Panc1 (cell line): Measurements from ENCODE around the gene MTHFSD. TPM values are rescaled to one million over a fixed set of nuclear protein-coding genes. Genes with fewer than 3 reads are reported as not detected.

Experiments used
- ATAC-seq: fragments of 200-7000 bp; cut with Tn5 transposase; 2 replicates; pipeline ENCODE4 v1.9.1; 2020; ENCODE audit warnings: mild to moderate bottlenecking, moderate library complexity
- BruUV-seq: library from RNA; stranded (reverse); fragments of 400-500 nt; replicated peaks from 2 replicates; lab custom pipeline; 2021; lab: Mats Ljungman, UMichigan
- CTCF ChIA-PET: fragments of 300-600 bp; sonication (Branson Sonifier 250); formaldehyde crosslinking; loops from one replicate; lab custom pipeline; 2022; ENCODE audit warnings: antibody characterized with exemption; lab: Charles Lee
- POLR2A ChIA-PET: fragments of 300-600 bp; sonication (Branson Sonifier 250); formaldehyde crosslinking; loops from one replicate; lab custom pipeline; 2022; ENCODE audit warnings: antibody characterized with exemption; lab: Charles Lee
- DNase-seq: peaks from one replicate; pipeline ENCODE4 v3.0.0-alpha.2; 2010; ENCODE audit warnings: low read depth, low spot score
- H3K27ac ChIP-seq: 2 replicates; pipeline ENCODE4 v1.5.1; 2011; ENCODE audit warnings: mild to moderate bottlenecking, low read length, inconsistent platforms
- H3K27me3 ChIP-seq: fragments of 200-500 bp; sonication (Bioruptor generic); 2 replicates; pipeline ENCODE4 v1.6.0; 2014; ENCODE audit warnings: low read length, inconsistent platforms; ENCODE audit not compliant: control insufficient read depth, insufficient read depth
- H3K36me3 ChIP-seq: fragments of 200-500 bp; sonication (Bioruptor generic); 2 replicates; pipeline ENCODE4 v1.5.1; 2014; ENCODE audit warnings: inconsistent platforms, mild to moderate bottlenecking, low read length, moderate library complexity; ENCODE audit not compliant: control insufficient read depth, insufficient read depth
- H3K4me1 ChIP-seq: 2 replicates; pipeline ENCODE4 v1.5.1; 2011; ENCODE audit warnings: inconsistent platforms, mild to moderate bottlenecking, low read length, moderate library complexity; ENCODE audit not compliant: control insufficient read depth, insufficient read depth
- H3K4me3 ChIP-seq, 2 experiments: 2 replicates each; pipeline ENCODE4 v1.5.1; 2011 to 2012; ENCODE audit warnings: low read depth in 2 of 2, low read length in 2 of 2, mild to moderate bottlenecking in 2 of 2, inconsistent platforms in 1 of 2, moderate library complexity in 1 of 2
- H3K9me3 ChIP-seq: fragments of 200-500 bp; sonication (Bioruptor generic); 2 replicates; pipeline ENCODE4 v1.5.1; 2014; ENCODE audit warnings: low read depth, mild to moderate bottlenecking, inconsistent platforms, low read length, moderate library complexity; ENCODE audit not compliant: control insufficient read depth, insufficient read depth
- POLR2AphosphoS5 ChIP-seq: IDR thresholded peaks from 2 replicates; pipeline ENCODE4 v1.6.1; 2012; ENCODE audit warnings: mild to moderate bottlenecking, low read depth, low read length, moderate library complexity
- REST ChIP-seq, 2 experiments: IDR thresholded peaks; 2 replicates each; pipeline ENCODE4 v1.6.1; 2011 to 2012; ENCODE audit warnings: low read depth in 2 of 2, control low read depth in 1 of 2, low read length in 1 of 2, mild to moderate bottlenecking in 1 of 2, moderate library complexity in 1 of 2; ENCODE audit not compliant: insufficient read depth in 1 of 2
- SIN3A ChIP-seq: IDR thresholded peaks from 2 replicates; pipeline ENCODE4 v1.6.1; 2012; ENCODE audit warnings: low read depth, mild to moderate bottlenecking, low read length, moderate library complexity, borderline replicate concordance; ENCODE audit not compliant: insufficient read depth
- TCF7L2 ChIP-seq: IDR thresholded peaks from 2 replicates; pipeline ENCODE4 v1.6.1; 2011; ENCODE audit warnings: mild to moderate bottlenecking, low read depth, low read length, inconsistent platforms
- in situ Hi-C: cut with HindIII; loops from 2 replicates; pipeline ENCODE4 v1.10.0; 2016; ENCODE audit warnings: low sequenced_read_pairs, low pct_unique_long_range_greater_than_20kb
- intact Hi-C: fragments of 100-400 bp; cut with micrococcal nuclease; formaldehyde crosslinking; loops from one replicate; pipeline ENCODE4 v1.10.0; 2022; ENCODE audit not compliant: unreplicated experiment
- total RNA-seq: library from RNA; stranded (reverse); gene quantifications from one replicate; pipeline ENCODE4 v1.2.1, GENCODE V29; 2021; ENCODE audit not compliant: unreplicated experiment
- TF ChIP-seq, protein P1 (sequence below): fragments of 450-650 bp; IDR thresholded peaks from 2 replicates; pipeline ENCODE4 v1.5.1; 2017; ENCODE audit warnings: mild to moderate bottlenecking

MTHFSD gene
- total RNA-seq, 1 experiment from 2014 or later = 16.5 TPM

DNA sequence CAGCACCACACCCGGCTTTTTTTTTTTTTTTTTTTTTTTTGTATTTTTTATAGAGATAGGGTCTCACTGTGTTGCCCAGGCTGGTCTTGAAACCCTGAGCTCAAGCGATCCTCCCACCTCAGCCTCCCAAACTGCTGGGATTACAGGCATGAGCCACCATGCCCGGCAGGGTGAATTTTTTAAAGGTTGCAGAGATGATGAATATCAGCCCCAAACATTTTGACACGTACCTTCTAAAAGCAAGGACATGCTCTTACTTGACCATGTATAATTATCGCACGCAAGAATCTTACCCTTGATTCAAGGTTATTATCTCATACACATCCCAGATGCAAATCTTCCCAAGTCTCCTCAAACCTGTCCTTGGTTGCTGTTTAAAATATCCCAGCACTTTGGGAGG is 7.3 kb upstream of the MTHFSD start:
- CTCF ChIA-PET = no interaction called here

GRCh38 chr16:86559802-86560305 is 4.8 kb upstream of the MTHFSD start:
- TF ChIP-seq TCF7L2 (no peak), REST (IDR thresholded peaks at IDR 0.05; ENCODE audit: insufficient read depth in 1 of 2, low read depth in 2 of 2, low read length in 1 of 2) (no peak), SIN3A (no peak), POLR2AphosphoS5 (no peak)
- TF ChIP-seq, protein P1, sequence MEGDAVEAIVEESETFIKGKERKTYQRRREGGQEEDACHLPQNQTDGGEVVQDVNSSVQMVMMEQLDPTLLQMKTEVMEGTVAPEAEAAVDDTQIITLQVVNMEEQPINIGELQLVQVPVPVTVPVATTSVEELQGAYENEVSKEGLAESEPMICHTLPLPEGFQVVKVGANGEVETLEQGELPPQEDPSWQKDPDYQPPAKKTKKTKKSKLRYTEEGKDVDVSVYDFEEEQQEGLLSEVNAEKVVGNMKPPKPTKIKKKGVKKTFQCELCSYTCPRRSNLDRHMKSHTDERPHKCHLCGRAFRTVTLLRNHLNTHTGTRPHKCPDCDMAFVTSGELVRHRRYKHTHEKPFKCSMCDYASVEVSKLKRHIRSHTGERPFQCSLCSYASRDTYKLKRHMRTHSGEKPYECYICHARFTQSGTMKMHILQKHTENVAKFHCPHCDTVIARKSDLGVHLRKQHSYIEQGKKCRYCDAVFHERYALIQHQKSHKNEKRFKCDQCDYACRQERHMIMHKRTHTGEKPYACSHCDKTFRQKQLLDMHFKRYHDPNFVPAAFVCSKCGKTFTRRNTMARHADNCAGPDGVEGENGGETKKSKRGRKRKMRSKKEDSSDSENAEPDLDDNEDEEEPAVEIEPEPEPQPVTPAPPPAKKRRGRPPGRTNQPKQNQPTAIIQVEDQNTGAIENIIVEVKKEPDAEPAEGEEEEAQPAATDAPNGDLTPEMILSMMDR = no peak
- ATAC-seq (no peak), DNase-seq (no peak)
- in situ Hi-C loops (no loop called here), intact Hi-C loops (loop anchor here (5.0 kb wide), 1 partner anchor 717 kb away; no protein-coding TSS in a partner anchor)
- BruUV-seq = no TSS peak
- Histone ChIP-seq H3K27ac (no peak overlapping the region), H3K27me3 (no peaks in the 10 kb centered on the region), H3K4me1 (peaks cover 20% of the 10 kb centered on the region), H3K36me3 (no peaks in the 10 kb centered on the region; the same call in 1 of the 2 replicates), H3K9me3 (no peaks in the 10 kb centered on the region), H3K4me3 (no peak overlapping the region)
- ChIA-PET POLR2A (interaction anchor here (0.6 kb wide), 1 partner anchor 428 kb away, joined by 5 read pairs; no protein-coding TSS in a partner anchor), CTCF (no interaction called here)

More for the DNA sequence above, 7.3 kb upstream of the MTHFSD start:
- Histone ChIP-seq H3K4me3 (no peak overlapping the region), H3K36me3 (no peaks in the 10 kb centered on the region), H3K4me1 (peaks cover 17% of the 10 kb centered on the region), H3K27me3 (no peaks in the 10 kb centered on the region), H3K9me3 (no peaks in the 10 kb centered on the region), H3K27ac (no peak overlapping the region)
- no peak for ATAC-seq
- BruUV-seq = no TSS peak
- in situ Hi-C loops (no loop called here), intact Hi-C loops (loop anchor here (2.0 to 5.0 kb wide), 2 partner anchors 500 to 715 kb away; no protein-coding TSS in a partner anchor)
- POLR2A ChIA-PET = no interaction called here
- TF ChIP-seq, protein P1 = no peak
- no peak for TF ChIP-seq REST (IDR thresholded peaks at IDR 0.05; ENCODE audit: insufficient read depth in 1 of 2, low read depth in 2 of 2, low read length in 1 of 2)
- no peak for TF ChIP-seq TCF7L2
- TF ChIP-seq SIN3A = no peak
- TF ChIP-seq POLR2AphosphoS5 = no peak
- no peak for DNase-seq
